T-helper 2 cell treated with Interferon-gamma antibody and Interleukin-4, amounts not matched to agents 5 μg/mL and 100 μg/mL, for 36 hours (primary cell): ENCODE data around the gene UBE3A.
A peak's percentile ranks its signal among the peaks of the same experiment; 100 is the strongest.

Experiments
- DNase-seq: peaks from one replicate; pipeline ENCODE4 v3.0.0; 2021; ENCODE audit warnings: low spot score
- H3K27ac Mint-ChIP-seq: one replicate; pipeline ENCODE4 v1.8.0; 2021; ENCODE audit warnings: mild to moderate bottlenecking, mixed read lengths
- H3K27me3 Mint-ChIP-seq: one replicate; pipeline ENCODE4 v1.8.0; 2021; ENCODE audit warnings: low read depth, mixed read lengths
- H3K36me3 Mint-ChIP-seq: one replicate; pipeline ENCODE4 v1.8.0; 2021; ENCODE audit warnings: low read depth, mixed read lengths
- H3K4me1 Mint-ChIP-seq: one replicate; pipeline ENCODE4 v1.8.0; 2021; ENCODE audit warnings: low read depth, mixed read lengths
- H3K4me3 Mint-ChIP-seq: one replicate; pipeline ENCODE4 v1.8.0; 2022; ENCODE audit warnings: mild to moderate bottlenecking, moderate library complexity, mixed read lengths
- H3K9me3 Mint-ChIP-seq: one replicate; pipeline ENCODE4 v1.8.0; 2021; ENCODE audit warnings: mixed read lengths

Gene UBE3A

GRCh38 chr15:25407950-25408349, 30.9 kb downstream of the UBE3A start:
- no peak for DNase-seq
- H3K36me3 Mint-ChIP-seq, result peaks cover 45% of the 10 kb centered on the region
- no peaks in the 10 kb centered on the region for H3K27me3 Mint-ChIP-seq
- no peak overlapping the region for H3K27ac Mint-ChIP-seq
- peaks cover 13% of the 10 kb centered on the region for H3K4me1 Mint-ChIP-seq
- peaks cover 9% of the 10 kb centered on the region for H3K9me3 Mint-ChIP-seq
- no peak overlapping the region for H3K4me3 Mint-ChIP-seq

- peak overlapping the region; percentile 53 for H3K27ac Mint-ChIP-seq
- peaks cover 14% of the 10 kb centered on the region for H3K9me3 Mint-ChIP-seq
- H3K4me1 Mint-ChIP-seq, result peaks cover 13% of the 10 kb centered on the region
- DNase-seq, result no peak
- peaks cover 54% of the 10 kb centered on the region for H3K36me3 Mint-ChIP-seq
- H3K27me3 Mint-ChIP-seq, result no peaks in the 10 kb centered on the region
- no peak overlapping the region for H3K4me3 Mint-ChIP-seq
Measured at GRCh38 chr15:25406846-25407245, 32.0 kb downstream of the UBE3A start.

- no peak for DNase-seq
- Mint-ChIP-seq H3K9me3 (peaks cover 14% of the 10 kb centered on the region), H3K36me3 (peaks cover 57% of the 10 kb centered on the region), H3K27me3 (no peaks in the 10 kb centered on the region), H3K4me3 (no peak overlapping the region), H3K4me1 (peaks cover 13% of the 10 kb centered on the region), H3K27ac (no peak overlapping the region)
Measured at GRCh38 chr15:25406261-25406660, 32.6 kb downstream of the UBE3A start.

- H3K27me3 Mint-ChIP-seq, result no peaks in the 10 kb centered on the region
- H3K9me3 Mint-ChIP-seq, result peaks cover 14% of the 10 kb centered on the region
- no peak for DNase-seq
- H3K4me1 Mint-ChIP-seq, result peaks cover 13% of the 10 kb centered on the region
- no peak overlapping the region for H3K4me3 Mint-ChIP-seq
- H3K27ac Mint-ChIP-seq, result no peak overlapping the region
- peaks cover 73% of the 10 kb centered on the region for H3K36me3 Mint-ChIP-seq
Measured at GRCh38 chr15:25403771-25404170, 35.1 kb downstream of the UBE3A start.

GRCh38 chr15:25402342-25402741, 36.5 kb downstream of the UBE3A start:
- Mint-ChIP-seq H3K36me3 (peaks cover 83% of the 10 kb centered on the region), H3K9me3 (peaks cover 14% of the 10 kb centered on the region), H3K27me3 (no peaks in the 10 kb centered on the region), H3K27ac (no peak overlapping the region), H3K4me1 (peaks cover 13% of the 10 kb centered on the region), H3K4me3 (no peak overlapping the region)
- DNase-seq, result no peak

- peaks cover 14% of the 10 kb centered on the region for H3K9me3 Mint-ChIP-seq
- no peak for DNase-seq
- H3K36me3 Mint-ChIP-seq, result peaks cover 77% of the 10 kb centered on the region
- no peaks in the 10 kb centered on the region for H3K27me3 Mint-ChIP-seq
- H3K27ac Mint-ChIP-seq, result no peak overlapping the region
- H3K4me3 Mint-ChIP-seq, result no peak overlapping the region
- H3K4me1 Mint-ChIP-seq, result peaks cover 5% of the 10 kb centered on the region
Measured at GRCh38 chr15:25401501-25401900, 37.3 kb downstream of the UBE3A start.

- H3K36me3 Mint-ChIP-seq, result peaks cover 52% of the 10 kb centered on the region
Measured at GRCh38 chr15:25397100-25397499, 41.7 kb downstream of the UBE3A start.

GRCh38 chr15:25394898-25395297, 43.9 kb downstream of the UBE3A start:
- DNase-seq, result no peak
- H3K27me3 Mint-ChIP-seq, result no peaks in the 10 kb centered on the region
- H3K36me3 Mint-ChIP-seq, result peaks cover 42% of the 10 kb centered on the region
- H3K27ac Mint-ChIP-seq, result no peak overlapping the region
- peaks cover 6% of the 10 kb centered on the region for H3K9me3 Mint-ChIP-seq
- no peak overlapping the region for H3K4me3 Mint-ChIP-seq
- peaks cover 3% of the 10 kb centered on the region for H3K4me1 Mint-ChIP-seq

More at GRCh38 chr15:25397100-25397499, 41.7 kb downstream of the UBE3A start:
- DNase-seq, result no peak
- no peaks in the 10 kb centered on the region for H3K9me3 Mint-ChIP-seq
- no peak overlapping the region for H3K27ac Mint-ChIP-seq
- no peaks in the 10 kb centered on the region for H3K27me3 Mint-ChIP-seq
- peaks cover 3% of the 10 kb centered on the region for H3K4me1 Mint-ChIP-seq
- no peak overlapping the region for H3K4me3 Mint-ChIP-seq

GRCh38 chr15:25392806-25393205, 46.0 kb downstream of the UBE3A start:
- Mint-ChIP-seq H3K4me3 (no peak overlapping the region), H3K9me3 (peaks cover 21% of the 10 kb centered on the region), H3K36me3 (peaks cover 48% of the 10 kb centered on the region), H3K27ac (no peak overlapping the region), H3K4me1 (peaks cover 6% of the 10 kb centered on the region), H3K27me3 (no peaks in the 10 kb centered on the region)
- no peak for DNase-seq

- peaks cover 6% of the 10 kb centered on the region for H3K4me1 Mint-ChIP-seq
- no peak overlapping the region for H3K4me3 Mint-ChIP-seq
- peaks cover 26% of the 10 kb centered on the region for H3K9me3 Mint-ChIP-seq
- no peak for DNase-seq
- peaks cover 48% of the 10 kb centered on the region for H3K36me3 Mint-ChIP-seq
- no peaks in the 10 kb centered on the region for H3K27me3 Mint-ChIP-seq
- H3K27ac Mint-ChIP-seq, result no peak overlapping the region
Measured at GRCh38 chr15:25391971-25392721, 46.7 kb downstream of the UBE3A start.

- no peak for DNase-seq
- H3K4me3 Mint-ChIP-seq, result no peak overlapping the region
- peaks cover 66% of the 10 kb centered on the region for H3K9me3 Mint-ChIP-seq
- H3K4me1 Mint-ChIP-seq, result peaks cover 2% of the 10 kb centered on the region
- H3K27me3 Mint-ChIP-seq, result no peaks in the 10 kb centered on the region
- peaks cover 79% of the 10 kb centered on the region for H3K36me3 Mint-ChIP-seq
- no peak overlapping the region for H3K27ac Mint-ChIP-seq
Measured at GRCh38 chr15:25385986-25386385, 52.8 kb downstream of the UBE3A start.

- H3K4me1 Mint-ChIP-seq, result peaks cover 1% of the 10 kb centered on the region
Measured at GRCh38 chr15:25381579-25381978, 57.2 kb downstream of the UBE3A start.

GRCh38 chr15:25378501-25378901, 60.3 kb downstream of the UBE3A start:
- H3K27ac Mint-ChIP-seq, result no peak overlapping the region

More at GRCh38 chr15:25381579-25381978, 57.2 kb downstream of the UBE3A start:
- H3K9me3 Mint-ChIP-seq, result peaks cover 51% of the 10 kb centered on the region
- no peaks in the 10 kb centered on the region for H3K27me3 Mint-ChIP-seq
- peaks cover 81% of the 10 kb centered on the region for H3K36me3 Mint-ChIP-seq
- H3K27ac Mint-ChIP-seq, result no peak overlapping the region
- no peak overlapping the region for H3K4me3 Mint-ChIP-seq
- no peak for DNase-seq

GRCh38 chr15:25375557-25375956, 63.3 kb downstream of the UBE3A start:
- DNase-seq, result no peak
- Mint-ChIP-seq H3K36me3 (peaks cover 85% of the 10 kb centered on the region), H3K9me3 (peaks cover 12% of the 10 kb centered on the region), H3K4me3 (no peak overlapping the region), H3K27ac (no peak overlapping the region), H3K4me1 (peaks cover 1% of the 10 kb centered on the region), H3K27me3 (no peaks in the 10 kb centered on the region)

More at GRCh38 chr15:25378501-25378901, 60.3 kb downstream of the UBE3A start:
- H3K4me1 Mint-ChIP-seq, result peaks cover 1% of the 10 kb centered on the region
- DNase-seq, result no peak
- no peaks in the 10 kb centered on the region for H3K27me3 Mint-ChIP-seq
- H3K4me3 Mint-ChIP-seq, result no peak overlapping the region
- peaks cover 81% of the 10 kb centered on the region for H3K36me3 Mint-ChIP-seq
- H3K9me3 Mint-ChIP-seq, result peaks cover 28% of the 10 kb centered on the region

GRCh38 chr15:25374143-25374542, 64.7 kb downstream of the UBE3A start:
- no peak overlapping the region for H3K4me3 Mint-ChIP-seq
- peaks cover 83% of the 10 kb centered on the region for H3K36me3 Mint-ChIP-seq
- no peak overlapping the region for H3K27ac Mint-ChIP-seq
- peaks cover 4% of the 10 kb centered on the region for H3K9me3 Mint-ChIP-seq
- no peaks in the 10 kb centered on the region for H3K27me3 Mint-ChIP-seq
- peaks cover 1% of the 10 kb centered on the region for H3K4me1 Mint-ChIP-seq
- no peak for DNase-seq
